ENCODE measurements around the gene RGS10. TPM values are rescaled to one million over a fixed set of nuclear protein-coding genes. Genes with fewer than 3 reads are reported as not detected.

Gene RGS10
- total and polyA plus RNA-seq, 7 donors: 4.2 to 28.4 (median 9.5) TPM

- Histone ChIP-seq H3K27me3 (ENCODE audit: insufficient read depth in 3 of 3, low read length in 2 of 3) (peaks cover 0 to 11% (median 4%) of the 10 kb centered on the region in 3 donors), H3K9me3 (no peaks in the 10 kb centered on the region), H3K27ac (no peak overlapping the region), H3K36me3 (ENCODE audit: insufficient read depth in 1 of 2, low read depth in 1 of 2) (no peaks in the 10 kb centered on the region), H3K4me1 (no peaks in the 10 kb centered on the region), H3K4me3 (peak overlapping the region; percentile 82)
- intact Hi-C loops (cut with DNase I): loop anchor here in 1 of 2 donors (5.0 kb wide), 1 partner anchor 347 kb away; no protein-coding TSS in a partner anchor
- DNase-seq: no peak
- 44 to 63% (median 51%) methylated on average over 19 of the region's 19 CpGs for WGBS, 3 donors
- ATAC-seq: no peak
- TF ChIP-seq, protein P1, sequence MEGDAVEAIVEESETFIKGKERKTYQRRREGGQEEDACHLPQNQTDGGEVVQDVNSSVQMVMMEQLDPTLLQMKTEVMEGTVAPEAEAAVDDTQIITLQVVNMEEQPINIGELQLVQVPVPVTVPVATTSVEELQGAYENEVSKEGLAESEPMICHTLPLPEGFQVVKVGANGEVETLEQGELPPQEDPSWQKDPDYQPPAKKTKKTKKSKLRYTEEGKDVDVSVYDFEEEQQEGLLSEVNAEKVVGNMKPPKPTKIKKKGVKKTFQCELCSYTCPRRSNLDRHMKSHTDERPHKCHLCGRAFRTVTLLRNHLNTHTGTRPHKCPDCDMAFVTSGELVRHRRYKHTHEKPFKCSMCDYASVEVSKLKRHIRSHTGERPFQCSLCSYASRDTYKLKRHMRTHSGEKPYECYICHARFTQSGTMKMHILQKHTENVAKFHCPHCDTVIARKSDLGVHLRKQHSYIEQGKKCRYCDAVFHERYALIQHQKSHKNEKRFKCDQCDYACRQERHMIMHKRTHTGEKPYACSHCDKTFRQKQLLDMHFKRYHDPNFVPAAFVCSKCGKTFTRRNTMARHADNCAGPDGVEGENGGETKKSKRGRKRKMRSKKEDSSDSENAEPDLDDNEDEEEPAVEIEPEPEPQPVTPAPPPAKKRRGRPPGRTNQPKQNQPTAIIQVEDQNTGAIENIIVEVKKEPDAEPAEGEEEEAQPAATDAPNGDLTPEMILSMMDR (IDR thresholded peaks at IDR 0.05): no peak
Observed at GRCh38 chr10:119543814-119544642, 1.5 kb upstream of the RGS10 start.

GRCh38 chr10:119542988-119543813, 682 bp upstream of the RGS10 start:
- WGBS, 3 donors: 1 to 2% (median 2%) methylated on average over 59 to 78 of the region's 78 CpGs
- H3K4me1 ChIP-seq: no peaks in the 10 kb centered on the region
- DNase-seq (peak; percentile 51 to 76), ATAC-seq (peak; percentile 53 to 75 (median 73))
- TF ChIP-seq, protein P1 (IDR thresholded peaks at IDR 0.05): peak; percentile 39
- H3K27ac ChIP-seq: peak overlapping the region; percentile 65
- no peaks in the 10 kb centered on the region for H3K36me3 ChIP-seq (ENCODE audit: insufficient read depth in 1 of 2, low read depth in 1 of 2)
- no peaks in the 10 kb centered on the region for H3K9me3 ChIP-seq
- intact Hi-C loops (cut with DNase I): loop anchor here in 1 of 2 donors (5.0 kb wide), 1 partner anchor 346 kb away; no protein-coding TSS in a partner anchor
- peak overlapping the region; percentile 82 for H3K4me3 ChIP-seq
- H3K27me3 ChIP-seq (ENCODE audit: insufficient read depth in 3 of 3, low read length in 2 of 3): peaks cover 0 to 11% (median 4%) of the 10 kb centered on the region in 3 donors

DNA sequence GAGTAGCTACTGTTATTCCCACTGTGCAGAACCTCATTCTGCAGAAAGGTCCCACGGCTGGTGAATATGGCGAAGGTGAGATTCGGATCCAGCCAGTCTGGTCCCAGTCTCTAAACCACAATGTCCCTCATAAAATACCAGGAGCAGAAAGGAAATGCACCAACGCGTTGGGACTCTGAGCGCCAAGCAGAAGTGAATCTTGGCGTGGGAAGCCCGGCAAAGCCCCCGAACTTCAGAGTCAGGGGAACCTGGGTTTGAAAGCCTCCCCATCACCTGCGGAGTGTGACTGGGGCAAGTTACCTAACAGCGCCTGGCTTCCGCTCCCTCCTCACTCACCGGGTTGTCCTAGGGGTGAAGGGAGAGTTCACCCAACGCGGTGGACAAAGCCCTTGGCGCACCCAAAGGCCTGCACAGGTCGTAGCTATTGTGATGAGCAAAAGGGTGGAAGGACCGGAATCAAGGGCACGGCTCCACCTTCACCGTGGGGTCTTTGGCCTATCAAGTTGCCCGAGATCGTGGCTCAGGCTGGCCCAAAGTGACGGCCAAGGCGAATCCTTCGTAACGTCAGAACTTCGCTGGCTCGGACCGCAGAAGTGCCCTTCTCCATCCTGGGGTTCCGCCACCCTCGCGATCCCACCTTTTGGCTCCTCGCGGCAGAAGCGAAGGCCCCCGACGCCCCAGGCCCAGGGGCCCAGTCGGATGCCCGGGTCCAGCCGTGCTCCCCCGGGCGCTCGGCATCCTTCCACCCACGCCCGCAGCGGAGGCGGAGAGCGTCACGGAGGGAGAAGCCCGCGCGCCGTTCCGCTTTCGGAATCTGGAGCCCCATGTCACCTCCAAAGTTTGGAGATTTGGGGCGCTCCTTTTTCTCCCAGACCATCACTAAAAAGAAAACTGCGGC, 811 bp downstream of the RGS10 start:
- no peaks in the 10 kb centered on the region for H3K9me3 ChIP-seq
- peak overlapping the region; percentile 9 for H3K27ac ChIP-seq
- ATAC-seq (no peak), DNase-seq (peak; percentile 35 to 61)
- H3K27me3 ChIP-seq (ENCODE audit: insufficient read depth in 3 of 3, low read length in 2 of 3): peaks cover 0 to 11% (median 4%) of the 10 kb centered on the region in 3 donors
- no peaks in the 10 kb centered on the region for H3K36me3 ChIP-seq (ENCODE audit: insufficient read depth in 1 of 2, low read depth in 1 of 2)
- peaks cover 1% of the 10 kb centered on the region for H3K4me1 ChIP-seq
- H3K4me3 ChIP-seq: peak overlapping the region; percentile 82
- TF ChIP-seq, protein P1 (IDR thresholded peaks at IDR 0.05): no peak
- intact Hi-C loops (cut with DNase I): loop anchor here in 1 of 2 donors (5.0 kb wide), 1 partner anchor 344 kb away; no protein-coding TSS in a partner anchor
- 32 to 34% (median 33%) methylated on average over 48 to 57 of the region's 57 CpGs for WGBS, 3 donors

DNA sequence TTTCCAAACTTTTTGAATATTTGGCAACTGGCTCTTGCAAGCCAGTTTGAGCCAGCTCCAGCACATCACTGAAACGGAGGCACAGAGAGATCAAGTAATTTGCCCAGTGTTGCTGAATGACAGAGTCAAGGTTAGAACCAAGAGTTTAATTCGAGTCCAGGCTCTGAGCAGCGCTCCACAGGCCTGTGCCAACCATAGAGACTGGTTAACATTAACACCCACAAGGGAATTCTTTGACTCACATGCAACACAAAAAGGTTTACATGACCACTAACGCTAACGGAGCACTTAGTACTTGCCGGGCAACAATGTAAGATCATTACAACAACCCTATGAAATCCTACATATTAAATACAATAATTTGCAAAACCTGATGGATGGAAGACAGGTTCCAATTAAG, 1.5 kb downstream of the RGS10 start:
- TF ChIP-seq, protein P1 (IDR thresholded peaks at IDR 0.05): no peak
- intact Hi-C loops (cut with DNase I): loop anchor here in 1 of 2 donors (5.0 kb wide), 1 partner anchor 344 kb away; no protein-coding TSS in a partner anchor
- ATAC-seq (no peak), DNase-seq (no peak)
- H3K36me3 ChIP-seq (ENCODE audit: insufficient read depth in 1 of 2, low read depth in 1 of 2): no peaks in the 10 kb centered on the region
- H3K4me3 ChIP-seq: peak overlapping the region; percentile 82
- H3K4me1 ChIP-seq: peaks cover 7% of the 10 kb centered on the region
- H3K27ac ChIP-seq: no peak overlapping the region
- H3K9me3 ChIP-seq: no peaks in the 10 kb centered on the region
- peaks cover 0 to 11% (median 4%) of the 10 kb centered on the region in 3 donors for H3K27me3 ChIP-seq (ENCODE audit: insufficient read depth in 3 of 3, low read length in 2 of 3)
- WGBS, 3 donors: 58 to 68% (median 63%) methylated on average over 6 of the region's 6 CpGs

All from psoas muscle (tissue), 8 donors.